PFSK-1 (cell line): ENCODE data around the gene PSMD10.

Source experiments
- FOXP2 ChIP-seq: optimal IDR thresholded peaks from 2 replicates; pipeline ENCODE3; 2011; ENCODE audit warnings: borderline replicate concordance, control low read depth, inconsistent platforms; ENCODE audit not compliant: insufficient read depth; ENCODE audit errors: extremely low read length, extremely low read depth
- POLR2AphosphoS5 ChIP-seq: IDR thresholded peaks from 2 replicates; pipeline ENCODE4 v1.6.1; 2012; ENCODE audit warnings: low read depth, mild to moderate bottlenecking, control low read depth, low read length, moderate library complexity
- SIN3A ChIP-seq: IDR thresholded peaks from 2 replicates; pipeline ENCODE4 v1.6.1; 2012; ENCODE audit warnings: mild to moderate bottlenecking, low read length, moderate library complexity, borderline replicate concordance; ENCODE audit not compliant: insufficient read depth
- TAF1 ChIP-seq: IDR thresholded peaks from 2 replicates; pipeline ENCODE4 v1.6.1; 2012; ENCODE audit warnings: low read length, control low read depth, borderline replicate concordance; ENCODE audit not compliant: insufficient read depth
- TF ChIP-seq, protein P1 (sequence below), 2 experiments: IDR thresholded peaks; 2 replicates each; pipeline versions ENCODE4 v1.6.1 to v1.8.0; 2011 to 2012; ENCODE audit warnings: low read depth in 2 of 2, low read length in 2 of 2, control low read depth in 1 of 2, inconsistent platforms in 1 of 2, mild to moderate bottlenecking in 1 of 2, moderate library complexity in 1 of 2; ENCODE audit not compliant: insufficient read depth in 1 of 2

PSMD10 gene

DNA sequence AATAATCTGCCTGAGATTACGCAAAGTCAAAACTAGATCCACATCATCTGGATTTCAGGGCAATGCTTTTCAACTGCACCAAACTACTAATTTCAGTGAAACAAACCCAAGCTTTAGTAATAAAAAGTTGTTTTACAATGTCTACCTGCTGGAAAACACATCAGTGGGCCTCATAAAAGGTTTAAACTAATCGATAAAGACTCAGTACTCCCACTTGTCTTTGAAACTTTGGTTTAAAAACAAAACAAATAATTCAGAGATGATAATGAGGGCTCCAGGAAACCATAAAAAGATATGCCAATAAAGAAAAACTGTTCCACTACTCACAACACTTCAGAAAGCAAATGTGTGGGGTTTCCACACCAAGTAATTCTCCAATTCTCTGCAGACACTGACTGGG, 10.2 kb downstream of the PSMD10 start:
- TF ChIP-seq SIN3A, result no peak
- TF ChIP-seq, protein P1, sequence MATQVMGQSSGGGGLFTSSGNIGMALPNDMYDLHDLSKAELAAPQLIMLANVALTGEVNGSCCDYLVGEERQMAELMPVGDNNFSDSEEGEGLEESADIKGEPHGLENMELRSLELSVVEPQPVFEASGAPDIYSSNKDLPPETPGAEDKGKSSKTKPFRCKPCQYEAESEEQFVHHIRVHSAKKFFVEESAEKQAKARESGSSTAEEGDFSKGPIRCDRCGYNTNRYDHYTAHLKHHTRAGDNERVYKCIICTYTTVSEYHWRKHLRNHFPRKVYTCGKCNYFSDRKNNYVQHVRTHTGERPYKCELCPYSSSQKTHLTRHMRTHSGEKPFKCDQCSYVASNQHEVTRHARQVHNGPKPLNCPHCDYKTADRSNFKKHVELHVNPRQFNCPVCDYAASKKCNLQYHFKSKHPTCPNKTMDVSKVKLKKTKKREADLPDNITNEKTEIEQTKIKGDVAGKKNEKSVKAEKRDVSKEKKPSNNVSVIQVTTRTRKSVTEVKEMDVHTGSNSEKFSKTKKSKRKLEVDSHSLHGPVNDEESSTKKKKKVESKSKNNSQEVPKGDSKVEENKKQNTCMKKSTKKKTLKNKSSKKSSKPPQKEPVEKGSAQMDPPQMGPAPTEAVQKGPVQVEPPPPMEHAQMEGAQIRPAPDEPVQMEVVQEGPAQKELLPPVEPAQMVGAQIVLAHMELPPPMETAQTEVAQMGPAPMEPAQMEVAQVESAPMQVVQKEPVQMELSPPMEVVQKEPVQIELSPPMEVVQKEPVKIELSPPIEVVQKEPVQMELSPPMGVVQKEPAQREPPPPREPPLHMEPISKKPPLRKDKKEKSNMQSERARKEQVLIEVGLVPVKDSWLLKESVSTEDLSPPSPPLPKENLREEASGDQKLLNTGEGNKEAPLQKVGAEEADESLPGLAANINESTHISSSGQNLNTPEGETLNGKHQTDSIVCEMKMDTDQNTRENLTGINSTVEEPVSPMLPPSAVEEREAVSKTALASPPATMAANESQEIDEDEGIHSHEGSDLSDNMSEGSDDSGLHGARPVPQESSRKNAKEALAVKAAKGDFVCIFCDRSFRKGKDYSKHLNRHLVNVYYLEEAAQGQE (IDR thresholded peaks at IDR 0.05; ENCODE audit: insufficient read depth in 1 of 2, low read depth in 2 of 2, low read length in 2 of 2), result no peak
- no peak for TF ChIP-seq POLR2AphosphoS5
- no peak for TF ChIP-seq TAF1
- no peak for TF ChIP-seq FOXP2

DNA sequence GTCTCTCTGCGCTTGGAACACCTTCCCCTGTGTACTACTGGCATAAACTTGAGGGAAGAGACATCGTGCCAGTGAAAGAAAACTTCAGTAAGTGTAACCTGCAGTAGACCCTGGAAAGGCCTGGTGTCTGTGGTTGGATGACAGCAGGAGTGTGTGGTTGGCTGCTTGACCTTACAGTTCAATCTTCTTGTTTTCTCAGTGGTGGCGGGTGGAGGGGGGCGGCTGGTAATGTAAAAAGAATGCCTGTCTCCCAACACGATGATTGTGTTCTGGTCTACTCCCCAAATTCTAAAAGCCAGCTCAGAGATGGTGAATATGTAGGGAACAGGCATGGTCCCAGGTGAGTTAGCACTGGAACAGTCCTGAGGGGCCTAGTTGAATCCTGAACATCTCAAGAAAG, 18.6 kb downstream of the PSMD10 start:
- TF ChIP-seq, protein P1 (IDR thresholded peaks at IDR 0.05; ENCODE audit: insufficient read depth in 1 of 2, low read depth in 2 of 2, low read length in 2 of 2), result no peak
- TF ChIP-seq POLR2AphosphoS5 (no peak), TAF1 (no peak), SIN3A (no peak), FOXP2 (no peak)

DNA sequence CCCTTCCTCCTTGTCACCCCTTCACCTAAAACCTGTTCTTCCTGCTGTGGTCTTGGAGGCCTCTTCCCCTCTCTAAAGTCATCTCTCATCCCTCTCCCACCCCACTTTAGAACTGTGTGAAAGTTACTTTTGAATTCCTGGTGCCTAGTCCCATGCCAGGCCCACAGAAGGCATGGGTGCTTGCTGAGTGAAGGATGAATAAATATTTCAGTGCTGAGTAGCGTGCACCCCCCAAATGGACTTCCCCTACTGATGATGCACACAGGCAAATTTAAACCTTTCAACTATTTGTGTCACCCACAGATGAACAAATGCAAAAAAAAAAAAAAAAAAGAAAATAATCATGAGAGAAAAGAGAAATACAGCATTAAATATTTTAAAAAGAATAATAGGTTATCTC, 19.8 kb downstream of the PSMD10 start:
- no peak for TF ChIP-seq TAF1
- TF ChIP-seq, protein P1 (IDR thresholded peaks at IDR 0.05; ENCODE audit: insufficient read depth in 1 of 2, low read depth in 2 of 2, low read length in 2 of 2), result no peak

DNA sequence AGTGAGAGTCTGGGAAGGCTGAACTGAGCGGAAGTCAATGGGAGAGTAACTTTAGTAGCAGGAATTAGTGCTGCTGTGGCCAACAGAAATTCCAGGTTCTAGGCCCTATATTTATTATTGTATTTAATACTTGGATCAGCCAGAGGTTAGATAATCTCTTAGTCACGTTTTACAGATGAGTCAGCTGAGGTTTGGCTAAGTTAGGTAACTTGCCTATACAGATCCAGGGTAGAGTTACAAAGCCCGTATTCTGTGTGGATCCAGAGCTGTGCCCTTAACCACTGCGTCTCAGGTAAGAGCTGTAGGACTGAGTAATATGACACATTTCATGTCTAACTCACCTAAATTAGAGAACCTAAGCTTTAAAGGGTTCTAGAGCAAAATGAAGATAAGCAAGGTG, 20.5 kb downstream of the PSMD10 start:
- TF ChIP-seq FOXP2, result no peak
- TF ChIP-seq, protein P1 (IDR thresholded peaks at IDR 0.05; ENCODE audit: insufficient read depth in 1 of 2, low read depth in 2 of 2, low read length in 2 of 2), result no peak
- no peak for TF ChIP-seq TAF1
- TF ChIP-seq SIN3A, result no peak
- TF ChIP-seq POLR2AphosphoS5, result no peak

DNA sequence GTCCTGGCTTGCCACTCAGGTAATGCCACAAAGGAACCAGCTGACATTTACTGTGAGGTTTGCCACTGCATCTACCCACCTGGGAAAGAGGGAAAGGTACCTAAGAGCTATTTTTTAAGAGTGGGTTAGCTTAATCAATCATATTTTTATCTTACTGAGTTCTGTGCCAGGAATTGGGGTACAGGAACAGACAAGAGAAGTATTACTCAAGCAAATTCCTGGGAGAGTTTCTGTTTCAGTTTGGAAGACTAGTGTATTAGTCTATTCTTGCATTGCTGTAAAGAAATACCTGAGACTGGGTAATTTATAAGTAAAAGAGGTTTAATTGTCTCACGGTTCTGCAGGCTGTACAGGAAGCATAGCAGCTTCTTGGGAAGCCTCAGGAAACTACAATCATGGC, 23.2 kb downstream of the PSMD10 start:
- TF ChIP-seq POLR2AphosphoS5 (no peak), FOXP2 (no peak), TAF1 (no peak), SIN3A (no peak)
- TF ChIP-seq, protein P1 (IDR thresholded peaks at IDR 0.05; ENCODE audit: insufficient read depth in 1 of 2, low read depth in 2 of 2, low read length in 2 of 2), result no peak
